HCT116 (cell line): Measurements from ENCODE around the gene COL28A1. TPM values are rescaled to one million over a fixed set of nuclear protein-coding genes. Genes with fewer than 3 reads are reported as not detected.

Experiments used
- ATAC-seq: fragments of 200-7000 bp; cut with Tn5 transposase; 2 replicates; pipeline ENCODE4 v1.9.1; 2020; ENCODE audit warnings: mild to moderate bottlenecking, moderate library complexity
- BruUV-seq: library from RNA; stranded (reverse); fragments of 400-500 nt; replicated peaks from 2 replicates; lab custom pipeline; 2021; lab: Mats Ljungman, UMichigan
- CTCF ChIA-PET: fragments of 300-600 bp; sonication (Branson Sonifier 250); formaldehyde crosslinking; loops from one replicate; lab custom pipeline; 2021; ENCODE audit warnings: antibody characterized with exemption; lab: Charles Lee
- POLR2A ChIA-PET: fragments of 300-600, 350-600 bp; sonication (Branson Sonifier 250); formaldehyde crosslinking; loops from one replicate; lab custom pipeline; 2021; ENCODE audit warnings: antibody characterized with exemption; lab: Charles Lee
- RAD21 ChIA-PET, 2 experiments: fragments of 300-600 bp; sonication (Branson Sonifier 250); formaldehyde crosslinking; loops; one replicate each; lab custom pipeline; 2023; ENCODE audit warnings: low total read pairs in 2 of 2; ENCODE audit not compliant: uncharacterized antibody in 2 of 2, unreplicated experiment in 2 of 2, low non-redundant PET in 1 of 2; lab: Charles Lee
- DNase-seq: peaks from one replicate; pipeline ENCODE4 v3.0.0-alpha.2; 2010; ENCODE audit warnings: low read depth, low spot score
- H2AFZ ChIP-seq: fragments of 200-600 bp; shearing (Covaris generic), sonication (generic); 2 replicates; pipeline ENCODE4 v1.6.1; 2017; ENCODE audit warnings: low read depth, mixed run types, mixed read lengths, antibody characterized with exemption, low read length; ENCODE audit not compliant: poor library complexity, severe bottlenecking
- H3K27ac ChIP-seq: 2 replicates; pipeline ENCODE4 v1.5.1; 2012; ENCODE audit warnings: low read depth, low read length
- H3K27me3 ChIP-seq: fragments of 200-600 bp; sonication (generic); 2 replicates; pipeline ENCODE4 v1.6.1; 2016; ENCODE audit warnings: mixed run types, low read length, mixed read lengths; ENCODE audit not compliant: insufficient read depth
- H3K36me3 ChIP-seq, 2 experiments: fragments of 200-500 bp in 1 of 2; fragments of 200-600 bp in 1 of 2; sonication (Bioruptor generic) in 1 of 2; sonication (generic) in 1 of 2; 2 replicates each; pipeline versions ENCODE4 v1.5.1 to v1.6.1; 2014 to 2016; ENCODE audit warnings: low read length in 2 of 2, inconsistent platforms in 1 of 2, mixed read lengths in 1 of 2, mixed run types in 1 of 2; ENCODE audit not compliant: insufficient read depth in 2 of 2, control insufficient read depth in 1 of 2
- H3K4me1 ChIP-seq, 2 experiments: fragments of 200-600 bp in 1 of 2; sonication (generic) in 1 of 2; 2 replicates each; pipeline versions ENCODE4 v1.5.1 to v1.6.1; 2012 to 2017; ENCODE audit warnings: low read length in 2 of 2, inconsistent platforms in 1 of 2, mild to moderate bottlenecking in 1 of 2, mixed read lengths in 1 of 2, mixed run types in 1 of 2, moderate library complexity in 1 of 2; ENCODE audit not compliant: insufficient read depth in 2 of 2, control insufficient read depth in 1 of 2
- H3K4me2 ChIP-seq: fragments of 200-600 bp; sonication (generic); 2 replicates; pipeline ENCODE4 v1.6.1; 2017; ENCODE audit warnings: mixed run types, low read length, mixed read lengths
- H3K4me3 ChIP-seq, 2 experiments: fragments of 200-600 bp in 1 of 2; sonication (generic) in 1 of 2; replicated peaks in 1 of 2; 2 replicates each; pipeline ENCODE4 v1.5.1; 2011 to 2016; ENCODE audit warnings: low read length in 2 of 2, control low read depth in 1 of 2, low read depth in 1 of 2, mild to moderate bottlenecking in 1 of 2, mixed read lengths in 1 of 2, mixed run types in 1 of 2
- H3K79me2 ChIP-seq: fragments of 200-600 bp; sonication (generic); 2 replicates; pipeline ENCODE4 v1.6.1; 2017; ENCODE audit warnings: mild to moderate bottlenecking, mixed run types, low read length, moderate library complexity, mixed read lengths; ENCODE audit not compliant: insufficient read depth
- H3K9ac ChIP-seq: fragments of 200-600 bp; sonication (generic); 2 replicates; pipeline ENCODE4 v1.6.1; 2016; ENCODE audit warnings: low read length, mixed read lengths
- H3K9me2 ChIP-seq: fragments of 200-600 bp; sonication (generic), shearing (Covaris generic); 2 replicates; pipeline ENCODE4 v1.6.1; 2017; ENCODE audit warnings: mixed run types, mild to moderate bottlenecking, moderate library complexity; ENCODE audit not compliant: insufficient read depth
- H3K9me3 ChIP-seq, 2 experiments: fragments of 200-500 bp in 1 of 2; fragments of 200-600 bp in 1 of 2; sonication (Bioruptor generic) in 1 of 2; sonication (generic) in 1 of 2; 2 replicates each; pipeline ENCODE4 v1.6.1; 2014 to 2017; ENCODE audit warnings: low read length in 2 of 2, mixed read lengths in 2 of 2, inconsistent platforms in 1 of 2, low read depth in 1 of 2, mild to moderate bottlenecking in 1 of 2, mixed run types in 1 of 2, moderate library complexity in 1 of 2; ENCODE audit not compliant: control insufficient read depth in 1 of 2, insufficient read depth in 1 of 2
- H4K20me1 ChIP-seq: fragments of 200-600 bp; sonication (generic), shearing (Covaris generic); 2 replicates; pipeline ENCODE4 v1.6.1; 2017; ENCODE audit warnings: mixed run types, mild to moderate bottlenecking, moderate library complexity; ENCODE audit not compliant: insufficient read depth
- ATF3 ChIP-seq: IDR thresholded peaks from 2 replicates; pipeline ENCODE4 v1.6.1; 2012
- CEBPB ChIP-seq: IDR thresholded peaks from 2 replicates; pipeline ENCODE4 v1.6.1; 2012; ENCODE audit warnings: low read depth
- EGR1 ChIP-seq: IDR thresholded peaks from 2 replicates; pipeline ENCODE4 v1.6.1; 2012; ENCODE audit warnings: low read depth
- FOSL1 ChIP-seq: IDR thresholded peaks from 2 replicates; pipeline ENCODE4 v1.6.1; 2012; ENCODE audit warnings: low read depth
- SP1 ChIP-seq: IDR thresholded peaks from 2 replicates; pipeline ENCODE4 v1.6.1; 2012; ENCODE audit warnings: low read depth
- SRF ChIP-seq: IDR thresholded peaks from 2 replicates; pipeline ENCODE4 v1.6.1; 2012; ENCODE audit warnings: low read depth
- ZFX ChIP-seq: fragments of 450-650 bp; IDR thresholded peaks from 2 replicates; pipeline ENCODE4 v1.6.1; 2017
- intact Hi-C: fragments of 100-400 bp; cut with micrococcal nuclease; formaldehyde crosslinking; loops from 2 replicates; pipeline ENCODE4 v1.10.0; 2022
- total RNA-seq: library from RNA; stranded (reverse); gene quantifications from one replicate; pipeline ENCODE4 v1.2.1, GENCODE V29; 2021; ENCODE audit not compliant: unreplicated experiment
- TF ChIP-seq, protein P1 (sequence below): IDR thresholded peaks from 2 replicates; pipeline ENCODE4 v1.6.1; 2012
- TF ChIP-seq, protein P2 (sequence below), 3 experiments: fragments of 200-600 bp in 1 of 3; sonication (generic) in 1 of 3; IDR thresholded peaks in 2 of 3; conservative IDR thresholded peaks in 1 of 3; 2 replicates each; pipeline ENCODE4 v1.5.1; 2012 to 2017; ENCODE audit warnings: low read depth in 2 of 3, low read length in 2 of 3, antibody characterized with exemption in 1 of 3, borderline replicate concordance in 1 of 3, control low read depth in 1 of 3, mild to moderate bottlenecking in 1 of 3, mixed read lengths in 1 of 3, mixed run types in 1 of 3, moderate library complexity in 1 of 3; ENCODE audit not compliant: insufficient read depth in 1 of 3

The COL28A1 gene
- total RNA-seq, 1 experiment from 2014 or later: 0.12 TPM

DNA sequence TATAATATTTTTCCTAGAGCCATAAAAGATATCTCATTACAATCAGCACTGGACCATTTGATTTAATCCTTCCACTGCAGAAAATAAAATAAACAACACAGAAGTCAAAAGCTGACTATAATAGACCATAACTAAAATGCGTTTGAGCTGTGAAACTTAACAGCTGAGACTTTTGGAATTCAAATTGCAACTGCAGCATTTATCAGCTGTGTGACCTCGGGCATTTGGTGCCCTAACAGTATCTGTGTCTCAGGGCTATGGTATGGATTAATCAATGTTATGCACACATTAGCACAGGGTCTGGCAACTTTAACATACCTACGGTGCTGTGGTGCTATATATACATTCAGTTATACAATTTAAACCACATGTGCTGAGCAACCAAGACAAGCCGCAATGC lies 160.1 kb downstream of the COL28A1 start:
- POLR2A ChIA-PET: no interaction called here
- intact Hi-C loops: no loop called here
- no peaks in the 10 kb centered on the region for H3K27me3 ChIP-seq
- no peak overlapping the region for H2AFZ ChIP-seq
- H3K9ac ChIP-seq: no peak overlapping the region
- H3K4me3 ChIP-seq: no peak overlapping the region
- no peaks in the 10 kb centered on the region for H3K9me3 ChIP-seq
- H3K4me1 ChIP-seq: no peaks in the 10 kb centered on the region
- no peak overlapping the region for H3K27ac ChIP-seq
- no peak for DNase-seq
- CTCF ChIA-PET: no interaction called here
- TF ChIP-seq EGR1 (no peak), ATF3 (no peak), CEBPB (no peak), SP1 (no peak), ZFX (no peak), SRF (no peak)
- TF ChIP-seq, protein P1, sequence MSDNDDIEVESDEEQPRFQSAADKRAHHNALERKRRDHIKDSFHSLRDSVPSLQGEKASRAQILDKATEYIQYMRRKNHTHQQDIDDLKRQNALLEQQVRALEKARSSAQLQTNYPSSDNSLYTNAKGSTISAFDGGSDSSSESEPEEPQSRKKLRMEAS: no peak
- TF ChIP-seq, protein P2, sequence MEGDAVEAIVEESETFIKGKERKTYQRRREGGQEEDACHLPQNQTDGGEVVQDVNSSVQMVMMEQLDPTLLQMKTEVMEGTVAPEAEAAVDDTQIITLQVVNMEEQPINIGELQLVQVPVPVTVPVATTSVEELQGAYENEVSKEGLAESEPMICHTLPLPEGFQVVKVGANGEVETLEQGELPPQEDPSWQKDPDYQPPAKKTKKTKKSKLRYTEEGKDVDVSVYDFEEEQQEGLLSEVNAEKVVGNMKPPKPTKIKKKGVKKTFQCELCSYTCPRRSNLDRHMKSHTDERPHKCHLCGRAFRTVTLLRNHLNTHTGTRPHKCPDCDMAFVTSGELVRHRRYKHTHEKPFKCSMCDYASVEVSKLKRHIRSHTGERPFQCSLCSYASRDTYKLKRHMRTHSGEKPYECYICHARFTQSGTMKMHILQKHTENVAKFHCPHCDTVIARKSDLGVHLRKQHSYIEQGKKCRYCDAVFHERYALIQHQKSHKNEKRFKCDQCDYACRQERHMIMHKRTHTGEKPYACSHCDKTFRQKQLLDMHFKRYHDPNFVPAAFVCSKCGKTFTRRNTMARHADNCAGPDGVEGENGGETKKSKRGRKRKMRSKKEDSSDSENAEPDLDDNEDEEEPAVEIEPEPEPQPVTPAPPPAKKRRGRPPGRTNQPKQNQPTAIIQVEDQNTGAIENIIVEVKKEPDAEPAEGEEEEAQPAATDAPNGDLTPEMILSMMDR (IDR thresholded peaks at IDR 0.05 in 2 of 3, conservative IDR thresholded peaks at IDR 0.05 in 1 of 3; ENCODE audit: borderline replicate concordance in 1 of 3, insufficient read depth in 1 of 3, low read depth in 2 of 3, low read length in 2 of 3): no peak
- TF ChIP-seq, all 23 proteins: peak for 0
- Histone ChIP-seq H4K20me1 (no peaks in the 10 kb centered on the region), H3K9me2 (no peaks in the 10 kb centered on the region), H3K4me2 (no peak overlapping the region), H3K79me2 (no peaks in the 10 kb centered on the region), H3K36me3 (no peaks in the 10 kb centered on the region)
- RAD21 ChIA-PET: no interaction called here
- ATAC-seq: no peak
- BruUV-seq: no TSS peak

GRCh38 chr7:7370076-7370475 lies 165.6 kb downstream of the COL28A1 start:
- no peaks in the 10 kb centered on the region for H3K4me1 ChIP-seq
- no peak for TF ChIP-seq FOSL1
- TF ChIP-seq, protein P2 (IDR thresholded peaks at IDR 0.05 in 2 of 3, conservative IDR thresholded peaks at IDR 0.05 in 1 of 3; ENCODE audit: borderline replicate concordance in 1 of 3, insufficient read depth in 1 of 3, low read depth in 2 of 3, low read length in 2 of 3): no peak
- H3K9me3 ChIP-seq: no peaks in the 10 kb centered on the region
- ATAC-seq: no peak
- no peaks in the 10 kb centered on the region for H3K36me3 ChIP-seq
- no peak overlapping the region for H3K9ac ChIP-seq
- H3K27ac ChIP-seq: no peak overlapping the region
- no peaks in the 10 kb centered on the region for H3K79me2 ChIP-seq
- intact Hi-C loops: no loop called here
- ChIA-PET RAD21 (no interaction called here), CTCF (no interaction called here), POLR2A (no interaction called here)
- no peak overlapping the region for H3K4me3 ChIP-seq
- H3K9me2 ChIP-seq: no peaks in the 10 kb centered on the region
- no peaks in the 10 kb centered on the region for H3K27me3 ChIP-seq
- no peak overlapping the region for H2AFZ ChIP-seq
- no peak overlapping the region for H3K4me2 ChIP-seq
- no TSS peak for BruUV-seq
- DNase-seq: no peak
- H4K20me1 ChIP-seq: no peaks in the 10 kb centered on the region
